Calu3 (cell line): ENCODE results near the gene KRT4. TPM values are rescaled to one million over a fixed set of nuclear protein-coding genes. Genes with fewer than 3 reads are reported as not detected.
"Not testable (repeated sequence)": the region's sequence is repeated elsewhere in the genome, so short reads cannot be mapped to it uniquely, and the experiment has no call there.

Experiments
- BruUV-seq: library from RNA; stranded (reverse); fragments of 400-500 nt; replicated peaks from 2 replicates; lab custom pipeline; 2021; lab: Mats Ljungman, UMichigan
- CTCF ChIA-PET: fragments of 300-600 bp; sonication (Branson Sonifier 250); formaldehyde crosslinking; loops from one replicate; lab custom pipeline; 2022; ENCODE audit warnings: antibody characterized with exemption; lab: Charles Lee
- DNase-seq: peaks from one replicate; pipeline ENCODE4 v3.0.0; 2022
- H3K27ac Mint-ChIP-seq: one replicate; pipeline ENCODE4 v1.8.0; 2022; ENCODE audit warnings: mixed read lengths; ENCODE audit not compliant: unreplicated experiment
- H3K27me3 Mint-ChIP-seq: one replicate; pipeline ENCODE4 v1.8.0; 2022; ENCODE audit warnings: mixed read lengths; ENCODE audit not compliant: unreplicated experiment
- H3K36me3 Mint-ChIP-seq: one replicate; pipeline ENCODE4 v1.8.0; 2022; ENCODE audit warnings: mild to moderate bottlenecking, moderate library complexity, mixed read lengths; ENCODE audit not compliant: insufficient read depth, unreplicated experiment
- H3K4me1 Mint-ChIP-seq: one replicate; pipeline ENCODE4 v1.8.0; 2022; ENCODE audit warnings: mild to moderate bottlenecking, low read depth, mixed read lengths; ENCODE audit not compliant: unreplicated experiment
- H3K4me3 Mint-ChIP-seq: one replicate; pipeline ENCODE4 v1.8.0; 2022; ENCODE audit warnings: mild to moderate bottlenecking, low read depth, moderate library complexity, mixed read lengths; ENCODE audit not compliant: unreplicated experiment
- H3K9me3 Mint-ChIP-seq: one replicate; pipeline ENCODE4 v1.8.0; 2022; ENCODE audit warnings: low read depth, mixed read lengths; ENCODE audit not compliant: unreplicated experiment
- CTCF ChIP-seq: fragments of 200-600 bp; IDR thresholded peaks from one replicate; pipeline ENCODE4 v1.8.0; 2022; ENCODE audit warnings: antibody characterized with exemption; ENCODE audit not compliant: unreplicated experiment
- intact Hi-C: fragments of 100-400 bp; cut with micrococcal nuclease; formaldehyde crosslinking; loops from one replicate; pipeline ENCODE4 v1.10.0; 2022; ENCODE audit not compliant: unreplicated experiment
- total RNA-seq: library from RNA; stranded (reverse); gene quantifications from 2 replicates; pipeline ENCODE4 v1.2.3, GENCODE V29; 2022

The KRT4 gene
- total RNA-seq, 1 experiment from 2014 or later: not detected

- no peak for DNase-seq
- Mint-ChIP-seq H3K36me3 (no peaks in the 10 kb centered on the region), H3K4me3 (no peak within 1 kb of the TSS), H3K4me1 (peaks cover 26% of the 10 kb centered on the region), H3K9me3 (no peaks in the 10 kb centered on the region), H3K27ac (no peak within 1 kb of the TSS), H3K27me3 (no peaks in the 10 kb centered on the region)
- TF ChIP-seq CTCF: no peak
- CTCF ChIA-PET: no interaction called here
- intact Hi-C loops: no loop called here
- BruUV-seq: no TSS peak
These were observed 18.1 kb downstream of the KRT4 start, which contains the start of gene KRT3 for GRCh38 chr12:52795694-52796428. KRT3 (minus strand) TSS chr12:52796117; CDS start chr12:52796042, 75 bp downstream.

- H3K36me3 Mint-ChIP-seq, H3K4me3 Mint-ChIP-seq, H3K9me3 Mint-ChIP-seq, CTCF ChIA-PET, BruUV-seq, H3K27ac Mint-ChIP-seq, intact Hi-C loops, H3K27me3 Mint-ChIP-seq, DNase-seq: not testable (repeated sequence)
- peaks cover 24% of the 10 kb centered on the region for H3K4me1 Mint-ChIP-seq
These were observed 18.6 kb downstream of the KRT4 start for GRCh38 chr12:52795332-52795674.

- no peak for DNase-seq
- H3K27me3 Mint-ChIP-seq: peaks cover 10% of the 10 kb centered on the region
- no peak for TF ChIP-seq CTCF
- intact Hi-C loops: no loop called here
- no peaks in the 10 kb centered on the region for H3K9me3 Mint-ChIP-seq
- no TSS peak for BruUV-seq
- no peaks in the 10 kb centered on the region for H3K36me3 Mint-ChIP-seq
- no peak overlapping the region for H3K27ac Mint-ChIP-seq
- H3K4me1 Mint-ChIP-seq: peaks cover 18% of the 10 kb centered on the region
- CTCF ChIA-PET: no interaction called here
- no peak overlapping the region for H3K4me3 Mint-ChIP-seq
These were observed 19.2 kb downstream of the KRT4 start for GRCh38 chr12:52794479-52795331.

- DNase-seq: no peak
- H3K36me3 Mint-ChIP-seq: no peaks in the 10 kb centered on the region
- H3K9me3 Mint-ChIP-seq: no peaks in the 10 kb centered on the region
- no peak for TF ChIP-seq CTCF
- BruUV-seq: no TSS peak
- H3K27me3 Mint-ChIP-seq: peaks cover 25% of the 10 kb centered on the region
- intact Hi-C loops: no loop called here
- no peak overlapping the region for H3K4me3 Mint-ChIP-seq
- CTCF ChIA-PET: no interaction called here
- H3K27ac Mint-ChIP-seq: no peak overlapping the region
- peaks cover 7% of the 10 kb centered on the region for H3K4me1 Mint-ChIP-seq
These were observed 21.5 kb downstream of the KRT4 start for GRCh38 chr12:52792185-52793029.
